ENCODE data around the gene KIAA0753. TPM values are rescaled to one million over a fixed set of nuclear protein-coding genes. Genes with fewer than 3 reads are reported as not detected.
"Not testable (repeated sequence)": the region's sequence is repeated elsewhere in the genome, so short reads cannot be mapped to it uniquely, and the experiment has no call there.

KIAA0753 gene
- total and polyA plus RNA-seq, 2 donors: 8.5 to 23.7 TPM

DNA sequence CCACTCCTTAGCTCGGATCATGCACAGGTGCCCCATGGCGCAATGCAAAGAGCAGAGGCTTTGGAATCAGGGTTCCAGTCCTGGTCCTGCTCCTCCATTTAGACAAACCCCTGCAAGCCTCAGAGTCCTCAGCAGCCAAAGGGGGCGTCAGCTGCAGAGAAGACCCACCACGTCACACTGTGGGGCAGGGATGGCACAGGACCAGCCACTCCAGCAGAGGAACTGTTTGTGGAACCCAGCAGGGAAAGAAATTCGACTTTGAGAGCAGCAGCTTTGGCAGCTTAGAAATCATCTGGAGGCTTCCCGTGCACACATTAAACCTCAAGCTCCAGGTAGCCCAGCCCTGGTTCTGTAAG is 36.3 kb upstream of the KIAA0753 start:
- Histone ChIP-seq H3K4me3 (ENCODE audit: low read depth, low read length) (no peak overlapping the region), H3K27ac (ENCODE audit: low read depth) (no peak overlapping the region), H3K4me1 (ENCODE audit: insufficient read depth) (no peaks in the 10 kb centered on the region), H3K36me3 (ENCODE audit: insufficient read depth) (no peaks in the 10 kb centered on the region)
- DNase-seq (ENCODE audit: extremely low spot score): no peak
- WGBS: 65% methylated on average over 6 of the region's 6 CpGs

- no peaks in the 10 kb centered on the region for H3K36me3 ChIP-seq (ENCODE audit: insufficient read depth)
- no peak overlapping the region for H3K27ac ChIP-seq (ENCODE audit: low read depth)
- WGBS: 69% methylated on average over 11 of the region's 11 CpGs
- H3K4me1 ChIP-seq (ENCODE audit: insufficient read depth): no peaks in the 10 kb centered on the region
- no peak for DNase-seq (ENCODE audit: extremely low spot score)
- no peak overlapping the region for H3K4me3 ChIP-seq (ENCODE audit: low read depth, low read length)
Observed at GRCh38 chr17:6675201-6675825, 34.8 kb upstream of the KIAA0753 start.

DNA sequence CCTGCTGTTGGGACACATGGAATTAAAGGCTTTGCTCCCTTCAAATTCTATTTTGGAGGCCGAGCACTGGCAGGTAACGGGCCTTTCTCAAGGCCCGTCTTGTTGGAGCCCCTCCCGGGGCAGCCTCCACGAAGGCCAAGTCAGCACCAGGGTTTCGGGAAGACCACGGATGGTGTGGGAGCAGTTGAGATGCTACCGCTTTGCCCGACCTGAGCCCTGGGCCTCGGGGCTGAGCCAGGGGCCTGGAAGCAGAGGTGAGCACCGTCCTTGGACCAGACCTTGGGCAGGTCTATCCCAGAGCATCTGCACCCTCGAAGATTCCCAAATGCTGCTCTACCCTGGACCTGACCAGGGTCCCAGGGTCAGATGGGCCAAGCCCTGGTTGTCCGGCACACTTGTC is 34.1 kb upstream of the KIAA0753 start:
- H3K4me1 ChIP-seq (ENCODE audit: insufficient read depth): no peaks in the 10 kb centered on the region
- H3K36me3 ChIP-seq (ENCODE audit: insufficient read depth): no peaks in the 10 kb centered on the region
- no peak overlapping the region for H3K27ac ChIP-seq (ENCODE audit: low read depth)
- no peak for DNase-seq (ENCODE audit: extremely low spot score)
- WGBS: 93% methylated on average over 13 of the region's 13 CpGs
- no peak overlapping the region for H3K4me3 ChIP-seq (ENCODE audit: low read depth, low read length)

DNA sequence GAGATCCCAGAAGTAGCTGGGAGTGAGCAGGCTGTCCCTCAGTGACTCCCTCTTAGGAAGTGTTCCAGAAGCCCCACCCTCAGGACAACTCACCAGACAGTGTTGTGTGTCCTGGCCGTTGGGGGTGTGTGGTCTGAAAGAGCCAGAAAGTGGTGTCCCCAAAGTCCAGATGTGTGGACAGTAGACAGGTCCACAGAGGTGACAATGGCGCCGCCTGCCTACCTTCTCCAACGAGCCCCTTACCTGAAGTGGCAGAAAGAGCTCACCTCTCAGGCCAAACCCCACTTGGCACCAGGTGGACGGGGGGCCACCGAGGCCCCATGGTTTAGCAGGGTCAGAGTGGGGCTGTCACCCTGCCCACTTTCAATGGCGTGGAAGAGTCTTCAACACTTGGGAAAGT is 30.9 kb upstream of the KIAA0753 start:
- Histone ChIP-seq H3K4me3 (ENCODE audit: low read depth, low read length) (no peak overlapping the region), H3K4me1 (ENCODE audit: insufficient read depth) (no peaks in the 10 kb centered on the region), H3K27ac (ENCODE audit: low read depth) (no peak overlapping the region), H3K36me3 (ENCODE audit: insufficient read depth) (no peaks in the 10 kb centered on the region)
- 80% methylated on average over 7 of the region's 7 CpGs for WGBS
- no peak for DNase-seq (ENCODE audit: extremely low spot score)

DNA sequence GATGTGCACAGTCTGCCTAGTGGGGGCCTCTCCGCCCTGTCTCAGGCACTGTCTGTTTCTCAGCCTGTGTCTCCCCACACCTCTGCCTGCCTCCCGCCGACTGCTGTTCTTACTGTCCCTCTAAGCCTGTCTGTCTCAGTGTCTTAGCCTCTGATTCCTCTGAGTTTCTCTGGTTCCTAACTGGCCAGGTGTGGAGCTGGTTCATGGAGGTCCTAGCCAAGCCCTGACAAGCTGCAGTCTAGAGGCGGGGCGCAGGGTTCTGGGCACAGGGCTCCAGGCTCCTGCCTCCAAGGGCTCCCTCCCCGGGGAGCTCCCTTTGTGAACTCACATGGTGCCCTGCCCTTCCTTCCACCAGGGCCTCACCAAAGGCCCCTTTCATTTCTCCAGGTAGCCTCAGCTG is 30.5 kb upstream of the KIAA0753 start:
- Histone ChIP-seq H3K4me1 (ENCODE audit: insufficient read depth) (no peaks in the 10 kb centered on the region), H3K27ac (ENCODE audit: low read depth) (no peak overlapping the region), H3K36me3 (ENCODE audit: insufficient read depth) (no peaks in the 10 kb centered on the region), H3K4me3 (ENCODE audit: low read depth, low read length) (no peak overlapping the region)
- no peak for DNase-seq (ENCODE audit: extremely low spot score)
- 81% methylated on average over 6 of the region's 6 CpGs for WGBS

DNA sequence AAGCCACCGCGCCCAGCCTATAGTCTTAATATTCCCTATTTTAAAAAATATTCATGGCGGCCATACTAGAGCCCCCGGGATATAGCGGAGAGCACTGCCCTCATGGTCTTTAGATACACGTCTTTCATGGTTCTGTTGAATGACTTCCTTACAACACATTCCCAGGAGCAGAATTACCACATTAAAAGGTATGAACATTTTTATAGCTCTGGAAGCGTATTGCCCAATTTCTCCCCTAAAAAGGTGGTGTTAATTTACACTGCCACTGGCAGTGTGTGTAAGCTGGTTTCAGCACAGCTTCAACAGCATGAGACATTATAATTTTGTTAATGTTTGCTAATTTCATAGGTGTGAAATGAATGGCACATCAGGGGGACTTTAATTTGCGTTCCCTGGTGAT is 30.1 kb upstream of the KIAA0753 start:
- no peaks in the 10 kb centered on the region for H3K4me1 ChIP-seq (ENCODE audit: insufficient read depth)
- no peak overlapping the region for H3K27ac ChIP-seq (ENCODE audit: low read depth)
- DNase-seq (ENCODE audit: extremely low spot score): no peak
- H3K36me3 ChIP-seq (ENCODE audit: insufficient read depth): no peaks in the 10 kb centered on the region
- WGBS: 90% methylated on average over 8 of the region's 8 CpGs
- no peak overlapping the region for H3K4me3 ChIP-seq (ENCODE audit: low read depth, low read length)

DNA sequence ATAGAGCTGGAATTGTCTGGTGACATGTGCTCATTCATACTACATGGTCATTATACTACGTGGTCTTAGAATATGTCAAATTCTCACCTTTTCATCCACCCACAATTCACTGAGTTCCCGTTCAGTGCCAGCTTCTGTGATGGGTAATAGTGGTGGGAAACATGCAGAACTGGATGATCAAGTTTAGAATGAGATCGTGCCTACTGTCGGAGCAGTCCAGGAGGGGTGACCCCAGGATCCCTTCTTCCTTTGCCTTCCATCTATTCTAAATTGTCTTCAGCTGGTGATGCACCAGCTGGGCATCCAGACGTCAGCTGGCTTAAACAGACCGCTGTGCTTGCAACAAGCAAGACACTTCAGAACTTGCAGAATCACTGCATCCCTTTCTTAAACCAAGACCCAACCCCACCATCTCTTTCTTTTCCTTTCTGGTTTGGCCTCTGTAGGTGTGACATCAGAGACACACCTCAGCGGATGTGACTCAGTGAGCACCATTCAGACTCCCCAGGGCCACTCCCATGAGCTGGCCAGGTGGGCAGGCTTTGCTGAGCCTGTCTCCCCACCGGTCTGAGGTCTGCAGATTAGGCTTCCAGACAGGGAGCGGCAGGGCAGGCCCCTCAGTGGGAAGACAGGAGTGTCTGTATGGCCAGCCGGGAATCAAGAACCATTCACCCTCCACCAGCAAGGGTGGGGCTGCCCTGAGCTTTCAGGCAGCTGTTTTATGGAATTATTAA is 29.1 kb upstream of the KIAA0753 start:
- no peaks in the 10 kb centered on the region for H3K36me3 ChIP-seq (ENCODE audit: insufficient read depth)
- H3K4me1 ChIP-seq (ENCODE audit: insufficient read depth): no peaks in the 10 kb centered on the region
- 75% methylated on average over 10 of the region's 10 CpGs for whole genome bisulfite sequencing
- no peak overlapping the region for H3K27ac ChIP-seq (ENCODE audit: low read depth)
- DNase-seq (ENCODE audit: extremely low spot score): no peak
- no peak overlapping the region for H3K4me3 ChIP-seq (ENCODE audit: low read depth, low read length)

DNA sequence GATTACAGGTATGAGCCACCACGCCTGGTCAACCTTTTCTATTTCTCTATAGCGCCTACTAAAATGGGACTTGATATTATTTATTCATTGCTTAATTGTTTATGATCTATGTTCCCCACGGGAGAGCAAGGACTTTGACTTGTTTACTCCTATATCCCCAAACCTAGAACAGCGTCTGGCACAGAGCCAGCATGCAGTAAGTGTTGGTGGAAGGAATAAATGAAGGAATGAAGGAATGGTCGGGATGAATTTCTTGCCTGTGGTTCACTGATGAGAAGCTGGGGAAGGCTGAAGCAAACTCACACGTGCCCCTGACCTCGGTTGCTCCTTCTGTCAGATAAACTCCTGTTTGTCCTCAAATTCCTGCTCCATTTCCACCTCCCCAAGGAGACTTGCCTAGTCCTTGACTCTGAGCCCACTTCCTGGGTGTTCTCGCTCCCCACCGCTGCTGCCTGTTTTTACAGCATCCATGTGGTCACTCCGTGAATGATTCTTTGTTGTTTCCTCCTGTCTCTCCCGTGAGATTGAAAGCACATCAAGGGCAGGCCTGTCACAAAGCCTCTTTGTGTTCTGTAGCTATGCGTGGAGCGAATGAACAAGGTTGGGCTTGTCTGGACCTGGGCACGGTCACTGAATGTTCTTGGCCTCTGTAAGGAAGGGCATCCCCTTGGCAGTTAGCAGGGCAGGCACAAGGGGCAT is 28.4 kb upstream of the KIAA0753 start:
- Histone ChIP-seq H3K36me3 (ENCODE audit: insufficient read depth) (no peaks in the 10 kb centered on the region), H3K4me1 (ENCODE audit: insufficient read depth) (no peaks in the 10 kb centered on the region), H3K4me3 (ENCODE audit: low read depth, low read length) (no peak overlapping the region), H3K27ac (ENCODE audit: low read depth) (no peak overlapping the region)
- DNase-seq (ENCODE audit: extremely low spot score): no peak
- WGBS: 69% methylated on average over 14 of the region's 14 CpGs

DNA sequence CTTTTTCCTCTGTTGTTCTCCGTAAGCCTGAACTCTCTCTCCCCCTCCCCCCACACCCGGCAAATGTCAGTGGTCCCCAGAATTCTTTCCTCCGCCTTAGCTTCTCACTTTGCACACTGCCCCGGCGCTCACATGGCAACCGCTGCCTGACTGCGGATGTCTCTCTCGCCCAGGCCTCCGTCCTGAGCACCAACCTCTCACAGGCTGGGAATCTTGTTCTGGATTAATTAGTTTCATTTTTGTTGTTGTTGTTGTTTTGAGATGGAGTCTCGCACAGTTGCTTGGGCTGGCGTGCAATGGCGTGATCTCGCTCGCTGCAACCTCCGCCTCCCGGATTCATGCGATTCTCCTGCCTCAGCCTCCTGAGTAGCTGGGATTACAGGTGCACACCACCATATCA is 27.7 kb upstream of the KIAA0753 start:
- Histone ChIP-seq H3K4me3 (ENCODE audit: low read depth, low read length) (no peak overlapping the region), H3K4me1 (ENCODE audit: insufficient read depth) (no peaks in the 10 kb centered on the region), H3K27ac (ENCODE audit: low read depth) (no peak overlapping the region), H3K36me3 (ENCODE audit: insufficient read depth) (no peaks in the 10 kb centered on the region)
- no peak for DNase-seq (ENCODE audit: extremely low spot score)
- whole genome bisulfite sequencing: 78% methylated on average over 17 of the region's 17 CpGs

DNA sequence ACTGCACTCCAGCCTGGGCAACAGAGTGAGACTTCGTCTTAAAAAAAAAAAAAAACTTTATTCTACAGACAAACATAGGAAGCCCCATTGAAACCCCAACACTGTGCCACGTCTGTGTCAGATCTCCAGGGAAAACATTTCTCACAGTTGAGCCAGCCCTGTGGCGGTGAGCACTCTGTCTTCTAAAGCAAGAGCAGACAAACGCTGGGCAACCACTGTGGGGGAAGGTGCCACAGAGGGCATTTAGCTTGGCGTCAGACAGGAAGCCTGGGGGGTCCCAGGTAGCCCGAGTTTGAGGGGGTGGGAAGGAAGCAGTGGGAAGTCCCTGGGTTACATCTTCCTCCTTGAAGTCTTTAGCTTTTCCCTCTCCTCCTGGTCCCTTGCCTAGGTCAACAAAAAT is 27.0 kb upstream of the KIAA0753 start:
- no peak overlapping the region for H3K27ac ChIP-seq (ENCODE audit: low read depth)
- no peaks in the 10 kb centered on the region for H3K4me1 ChIP-seq (ENCODE audit: insufficient read depth)
- H3K4me3 ChIP-seq (ENCODE audit: low read depth, low read length): no peak overlapping the region
- 64% methylated on average over 6 of the region's 6 CpGs for WGBS
- no peak for DNase-seq (ENCODE audit: extremely low spot score)
- H3K36me3 ChIP-seq (ENCODE audit: insufficient read depth): no peaks in the 10 kb centered on the region

DNA sequence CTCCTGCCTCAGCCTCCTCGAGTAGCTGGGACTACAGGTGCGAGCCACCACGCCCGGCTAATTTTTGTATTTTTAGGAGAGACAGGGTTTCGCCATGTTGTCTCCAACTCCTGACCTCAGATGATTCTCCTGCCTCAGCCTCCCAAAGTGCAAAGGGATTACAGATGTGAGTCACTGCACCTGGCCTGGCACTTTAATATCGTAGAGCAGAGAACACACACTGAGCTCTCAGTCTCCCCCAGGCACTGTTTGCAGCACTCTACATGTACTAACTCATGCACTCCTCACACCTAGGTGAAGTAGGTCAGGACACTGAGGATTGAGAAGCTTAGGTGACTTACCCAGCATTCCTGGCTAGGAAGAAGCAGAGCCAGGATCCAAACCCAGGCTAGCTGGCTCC is 26.0 kb upstream of the KIAA0753 start:
- no peak overlapping the region for H3K4me3 ChIP-seq (ENCODE audit: low read depth, low read length)
- no peak overlapping the region for H3K27ac ChIP-seq (ENCODE audit: low read depth)
- no peak for DNase-seq (ENCODE audit: extremely low spot score)
- H3K36me3 ChIP-seq (ENCODE audit: insufficient read depth): no peaks in the 10 kb centered on the region
- H3K4me1 ChIP-seq (ENCODE audit: insufficient read depth): no peaks in the 10 kb centered on the region
- WGBS: 91% methylated on average over 6 of the region's 6 CpGs

DNA sequence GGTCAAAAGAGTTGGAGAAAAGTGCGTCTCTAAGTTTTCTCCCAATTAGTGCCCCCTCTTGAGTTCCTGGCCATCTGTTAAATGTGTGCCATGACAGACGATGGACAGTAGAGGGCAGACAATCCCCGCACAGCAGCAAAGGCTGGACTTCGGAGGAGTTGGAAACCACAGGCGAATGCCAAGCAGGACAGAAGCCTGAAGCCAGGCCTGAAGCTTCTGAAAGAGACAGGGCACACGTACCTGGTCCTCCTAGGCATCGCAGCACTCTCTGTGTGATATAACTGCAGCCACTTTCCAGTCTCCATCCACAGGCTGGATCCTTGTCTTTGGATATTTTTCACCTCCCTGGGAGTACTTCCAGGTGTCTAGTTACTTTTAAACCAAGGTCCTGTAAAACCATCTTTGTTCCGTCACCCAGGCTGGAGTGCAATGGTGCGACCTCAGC is 25.6 kb upstream of the KIAA0753 start:
- no peak overlapping the region for H3K27ac ChIP-seq (ENCODE audit: low read depth)
- no peak overlapping the region for H3K4me3 ChIP-seq (ENCODE audit: low read depth, low read length)
- WGBS: 15% methylated on average over 9 of the region's 9 CpGs
- H3K4me1 ChIP-seq (ENCODE audit: insufficient read depth): no peaks in the 10 kb centered on the region
- no peaks in the 10 kb centered on the region for H3K36me3 ChIP-seq (ENCODE audit: insufficient read depth)
- no peak for DNase-seq (ENCODE audit: extremely low spot score)

DNA sequence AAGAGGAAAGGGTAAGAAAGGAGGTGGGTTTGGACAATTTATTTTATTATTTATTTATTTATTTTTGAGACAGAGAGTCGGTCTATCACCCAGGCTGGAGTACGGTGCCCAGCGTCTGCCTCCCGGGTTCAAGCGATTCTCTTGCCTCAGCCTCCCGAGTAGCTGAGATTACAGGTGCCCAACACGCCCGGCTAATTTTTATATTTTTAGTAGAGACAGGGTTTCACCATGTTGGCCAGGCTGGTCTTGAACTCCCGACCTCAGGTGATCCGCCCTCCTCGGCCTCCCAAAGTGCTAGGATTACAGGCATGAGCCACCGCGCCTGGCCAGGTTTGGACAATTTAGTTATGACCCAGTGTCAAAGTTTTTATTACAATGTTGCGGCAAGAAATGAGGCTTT is 22.7 kb upstream of the KIAA0753 start:
- 93% methylated on average over 14 of the region's 14 CpGs for WGBS
- not testable (repeated sequence) for H3K36me3 ChIP-seq (ENCODE audit: insufficient read depth); DNase-seq (ENCODE audit: extremely low spot score); H3K27ac ChIP-seq (ENCODE audit: low read depth); H3K4me1 ChIP-seq (ENCODE audit: insufficient read depth); H3K4me3 ChIP-seq (ENCODE audit: low read depth, low read length)

- H3K27ac ChIP-seq (ENCODE audit: low read depth): no peak overlapping the region
- no peaks in the 10 kb centered on the region for H3K36me3 ChIP-seq (ENCODE audit: insufficient read depth)
- no peaks in the 10 kb centered on the region for H3K4me1 ChIP-seq (ENCODE audit: insufficient read depth)
- WGBS: 69% methylated on average over 2 of the region's 2 CpGs
- no peak for DNase-seq (ENCODE audit: extremely low spot score)
- no peak overlapping the region for H3K4me3 ChIP-seq (ENCODE audit: low read depth, low read length)
Observed at GRCh38 chr17:6661464-6661848, 20.9 kb upstream of the KIAA0753 start.
